MG63 (cell line): ENCODE results near the gene PLIN1. TPM values are rescaled to one million over a fixed set of nuclear protein-coding genes. Genes with fewer than 3 reads are reported as not detected.

Source experiments
- DNase-seq: peaks from one replicate; pipeline ENCODE4 v3.0.0-alpha.2; 2020
- H3K27me3 ChIP-seq: fragments of 250-450 bp; sonication (Bioruptor Pico); 2 replicates; pipeline ENCODE4 v1.5.1; 2020; ENCODE audit warnings: mild to moderate bottlenecking, moderate library complexity
- H3K36me3 ChIP-seq: fragments of 250-450 bp; sonication (Bioruptor Pico); 2 replicates; pipeline ENCODE4 v1.5.1; 2020; ENCODE audit warnings: mild to moderate bottlenecking, moderate library complexity
- H3K4me3 ChIP-seq: fragments of 250-450 bp; sonication (Bioruptor Pico); 2 replicates; pipeline ENCODE4 v1.5.1; 2020; ENCODE audit warnings: mild to moderate bottlenecking, moderate library complexity
- H3K9me3 ChIP-seq: fragments of 250-450 bp; sonication (Bioruptor Pico); 2 replicates; pipeline ENCODE4 v1.5.1; 2020; ENCODE audit warnings: mild to moderate bottlenecking, moderate library complexity
- total RNA-seq: library from RNA; depleted of rRNA; stranded (reverse); fragments of >200 nt; shearing (Covaris generic); gene quantifications from 2 replicates; pipeline ENCODE4 v1.2.3, GENCODE V29; 2014; ENCODE audit warnings: low replicate concordance

The PLIN1 gene
- total RNA-seq, 1 experiment from 2014 or later = 0.13 TPM

DNA sequence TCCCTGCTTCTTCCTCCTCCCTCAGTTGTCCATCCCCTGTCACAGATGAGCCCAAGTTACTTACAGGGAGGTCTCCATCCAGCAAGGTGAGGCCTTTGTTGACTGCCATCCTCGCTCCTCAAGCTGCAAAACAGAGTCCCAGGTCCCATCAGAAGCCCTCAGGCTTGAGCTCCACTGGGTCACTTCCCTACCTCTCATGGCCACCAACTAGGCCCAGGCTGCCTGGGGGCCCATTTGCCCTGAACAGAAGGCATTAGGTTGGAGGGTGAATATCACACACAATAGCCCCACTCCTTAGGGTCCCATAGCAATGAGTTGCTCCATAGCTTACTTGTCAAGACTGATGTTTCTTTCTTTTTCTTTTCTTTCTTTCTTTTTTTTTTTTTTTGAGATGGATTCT is 1.8 kb downstream of the PLIN1 start:
- Histone ChIP-seq H3K9me3 (no peaks in the 10 kb centered on the region), H3K27me3 (no peaks in the 10 kb centered on the region), H3K4me3 (no peak overlapping the region), H3K36me3 (no peaks in the 10 kb centered on the region)
- no peak for DNase-seq

DNA sequence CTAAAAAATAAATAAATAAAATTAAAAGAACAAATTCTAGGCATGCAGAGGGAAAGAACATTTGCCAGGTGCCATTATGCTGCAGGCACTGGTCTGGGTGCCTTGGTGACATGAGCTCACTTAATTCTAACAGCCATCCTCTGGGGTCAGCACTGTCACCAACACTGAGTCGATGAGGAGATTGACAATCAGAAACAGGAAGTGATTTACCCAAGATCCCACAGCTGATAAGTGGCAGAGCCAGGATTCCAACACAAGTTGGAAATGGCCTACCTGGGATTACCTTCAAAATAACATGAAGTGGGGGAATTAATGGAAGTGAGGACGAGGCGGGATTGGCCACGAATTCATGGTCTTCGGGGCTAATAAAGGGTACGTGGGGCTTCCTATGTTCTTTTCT is 3.6 kb downstream of the PLIN1 start:
- DNase-seq = no peak
- H3K27me3 ChIP-seq = no peaks in the 10 kb centered on the region
- H3K4me3 ChIP-seq = no peak overlapping the region
- H3K36me3 ChIP-seq = no peaks in the 10 kb centered on the region
- no peaks in the 10 kb centered on the region for H3K9me3 ChIP-seq

DNA sequence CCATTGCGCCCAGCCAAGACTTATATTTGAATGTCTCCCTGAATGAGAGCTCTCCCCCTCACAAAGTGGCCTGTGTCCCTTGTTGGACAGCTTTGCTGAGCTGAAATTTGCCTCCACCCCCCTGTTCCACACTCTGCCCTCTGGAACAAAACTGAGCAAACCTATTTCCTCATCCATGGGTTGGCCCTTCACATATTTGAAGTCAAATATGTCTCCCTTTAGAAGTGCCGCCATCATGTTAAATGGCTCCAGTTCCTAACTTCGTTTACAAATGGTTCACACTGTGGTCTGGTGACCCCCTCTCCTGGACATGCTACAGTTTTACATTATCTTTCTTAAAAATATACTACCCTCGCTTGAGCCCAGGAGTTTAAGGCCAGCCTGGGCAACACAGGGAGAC is 4.6 kb downstream of the PLIN1 start:
- no peaks in the 10 kb centered on the region for H3K36me3 ChIP-seq
- DNase-seq = no peak

DNA sequence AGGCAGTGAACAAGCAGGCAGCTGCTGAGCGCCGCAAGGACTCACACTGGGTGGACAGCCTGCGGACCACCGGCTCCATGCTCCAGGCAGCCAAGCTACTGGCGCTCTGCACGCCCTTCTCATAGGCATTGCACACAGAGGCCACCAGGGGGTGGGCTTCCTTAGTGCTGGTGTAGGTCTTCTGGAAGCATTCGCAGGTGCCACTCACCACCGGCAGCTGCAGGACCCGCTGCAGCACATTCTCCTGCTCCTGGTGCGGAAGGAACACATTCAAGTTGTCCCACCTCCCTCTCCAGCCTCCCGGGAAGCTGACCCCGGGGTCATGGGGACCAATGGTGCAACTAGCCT is 6.0 kb downstream of the PLIN1 start:
- DNase-seq = no peak
- H3K4me3 ChIP-seq = no peak overlapping the region
- H3K9me3 ChIP-seq = no peaks in the 10 kb centered on the region
- H3K36me3 ChIP-seq = no peaks in the 10 kb centered on the region
- H3K27me3 ChIP-seq = no peaks in the 10 kb centered on the region

More for the DNA sequence above, 4.6 kb downstream of the PLIN1 start:
- H3K9me3 ChIP-seq = no peaks in the 10 kb centered on the region
- H3K27me3 ChIP-seq = no peaks in the 10 kb centered on the region
- H3K4me3 ChIP-seq = no peak overlapping the region

DNA sequence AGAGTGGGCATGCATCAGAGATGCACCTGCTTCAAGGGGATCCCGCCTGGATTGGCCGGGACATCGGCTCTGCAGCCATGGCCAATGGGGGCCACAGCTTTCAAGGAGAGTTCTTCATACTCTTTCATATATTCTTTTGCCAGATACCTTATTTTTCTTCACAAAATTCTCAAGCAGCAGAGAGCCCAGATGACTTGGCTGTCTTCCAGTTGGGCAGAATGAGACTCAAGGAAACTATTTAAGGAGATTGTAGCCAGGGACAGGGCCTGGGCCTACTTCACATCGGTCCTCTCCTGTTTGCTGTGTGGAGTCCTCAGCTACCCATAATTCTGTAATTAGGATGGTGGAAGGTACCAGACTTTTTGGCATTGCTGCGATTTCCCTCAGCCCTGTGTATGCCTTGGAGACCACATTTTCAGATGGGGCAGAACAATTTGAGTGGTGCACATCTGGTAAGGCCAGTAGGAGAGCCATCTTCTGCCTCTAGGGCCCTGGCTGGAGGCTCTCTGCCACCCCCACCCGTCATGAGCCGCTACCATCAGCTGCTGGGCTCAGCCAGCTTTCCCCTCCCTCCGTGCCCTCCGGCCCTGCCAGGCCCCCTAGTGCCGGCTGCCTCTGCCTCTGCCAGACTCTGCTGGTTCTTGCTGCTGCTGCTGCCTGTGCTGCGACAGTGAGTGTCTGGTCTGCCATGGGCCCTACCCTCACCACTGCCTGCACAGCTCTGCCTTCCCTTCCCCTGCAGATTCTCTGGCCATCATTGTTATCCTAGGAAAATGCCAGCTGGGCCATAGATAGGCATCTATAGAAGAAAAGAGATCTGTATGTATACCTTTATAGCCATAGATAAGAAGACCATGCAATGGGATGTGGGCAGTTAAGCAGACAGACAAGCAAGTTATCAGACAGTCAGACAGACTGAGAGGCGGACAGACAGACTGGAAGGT is 6.7 kb downstream of the PLIN1 start:
- DNase-seq = no peak
- Histone ChIP-seq H3K36me3 (no peaks in the 10 kb centered on the region), H3K9me3 (no peaks in the 10 kb centered on the region), H3K27me3 (no peaks in the 10 kb centered on the region), H3K4me3 (no peak overlapping the region)

DNA sequence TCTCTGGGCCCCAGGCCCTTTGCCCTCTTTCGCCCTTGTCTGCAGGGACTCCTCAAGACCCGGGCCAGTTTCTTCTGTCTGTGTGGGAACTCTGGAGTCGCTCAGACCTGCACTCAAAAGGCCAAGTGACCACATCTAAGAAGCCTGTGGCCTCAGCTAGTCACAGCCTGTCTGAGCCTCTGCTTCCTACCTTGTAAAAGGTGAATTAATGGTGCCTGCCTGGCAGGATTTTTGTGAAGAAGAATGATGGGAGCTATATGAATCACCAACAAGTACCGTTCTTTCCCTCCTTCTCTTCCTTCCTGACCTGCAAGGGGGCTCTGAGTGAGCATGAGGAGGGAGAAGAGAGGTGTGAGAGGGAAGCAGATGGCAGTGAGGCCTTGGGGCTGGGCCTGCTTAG is 7.5 kb downstream of the PLIN1 start:
- Histone ChIP-seq H3K27me3 (no peaks in the 10 kb centered on the region), H3K9me3 (no peaks in the 10 kb centered on the region), H3K36me3 (no peaks in the 10 kb centered on the region), H3K4me3 (no peak overlapping the region)
- no peak for DNase-seq

DNA sequence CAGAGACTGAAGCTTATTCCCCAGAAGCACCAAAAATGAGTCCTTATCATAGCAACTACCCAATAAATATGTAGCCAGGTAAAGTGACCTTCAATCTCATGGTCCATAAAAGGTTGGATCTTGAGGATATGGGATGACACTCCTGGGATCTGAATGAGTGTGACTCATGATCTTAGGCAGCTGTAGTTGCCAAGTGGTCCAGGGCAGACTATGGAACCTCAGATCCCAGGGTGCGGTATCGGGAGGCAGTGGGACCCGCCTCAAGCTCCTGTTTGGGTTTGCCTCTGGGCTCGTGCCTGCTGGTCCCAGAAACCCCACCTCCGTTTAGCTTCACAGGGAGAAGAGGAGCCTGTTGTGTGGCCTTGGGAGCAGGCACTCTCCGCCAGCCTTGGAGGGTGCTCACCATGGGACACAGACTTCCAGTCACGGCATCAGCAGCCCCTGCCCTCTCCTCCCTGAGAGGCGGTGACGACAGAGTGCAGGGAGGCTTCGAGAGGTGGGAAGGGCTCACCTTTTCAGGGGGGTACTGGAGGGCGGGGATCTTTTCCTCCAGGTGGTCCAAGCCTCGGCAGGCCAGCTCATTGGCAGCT is 8.1 kb downstream of the PLIN1 start:
- DNase-seq = no peak
- Histone ChIP-seq H3K36me3 (no peaks in the 10 kb centered on the region), H3K27me3 (no peaks in the 10 kb centered on the region), H3K9me3 (no peaks in the 10 kb centered on the region), H3K4me3 (no peak overlapping the region)

DNA sequence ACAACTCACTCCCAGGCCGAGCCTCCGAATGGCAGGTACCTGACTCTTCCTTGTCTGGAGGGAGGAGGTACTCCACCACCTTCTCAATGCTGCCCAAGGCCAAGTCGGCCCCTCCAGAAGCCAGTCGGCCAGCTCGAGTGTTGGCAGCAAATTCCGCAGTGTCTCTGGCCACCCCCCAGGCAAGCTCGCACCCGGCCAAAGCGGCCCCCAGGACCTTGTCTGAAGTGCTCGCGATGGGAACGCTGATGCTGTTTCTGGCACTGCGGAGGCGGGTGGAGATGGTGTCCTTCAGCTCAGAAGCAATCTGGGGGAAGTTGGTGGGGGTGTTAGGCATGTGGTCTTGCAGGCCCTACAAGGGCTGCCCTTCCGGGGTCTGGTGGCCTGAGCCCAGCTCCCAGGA is 9.2 kb downstream of the PLIN1 start:
- DNase-seq = no peak
- no peaks in the 10 kb centered on the region for H3K36me3 ChIP-seq
- no peaks in the 10 kb centered on the region for H3K9me3 ChIP-seq
- no peaks in the 10 kb centered on the region for H3K27me3 ChIP-seq
- H3K4me3 ChIP-seq = no peak overlapping the region

DNA sequence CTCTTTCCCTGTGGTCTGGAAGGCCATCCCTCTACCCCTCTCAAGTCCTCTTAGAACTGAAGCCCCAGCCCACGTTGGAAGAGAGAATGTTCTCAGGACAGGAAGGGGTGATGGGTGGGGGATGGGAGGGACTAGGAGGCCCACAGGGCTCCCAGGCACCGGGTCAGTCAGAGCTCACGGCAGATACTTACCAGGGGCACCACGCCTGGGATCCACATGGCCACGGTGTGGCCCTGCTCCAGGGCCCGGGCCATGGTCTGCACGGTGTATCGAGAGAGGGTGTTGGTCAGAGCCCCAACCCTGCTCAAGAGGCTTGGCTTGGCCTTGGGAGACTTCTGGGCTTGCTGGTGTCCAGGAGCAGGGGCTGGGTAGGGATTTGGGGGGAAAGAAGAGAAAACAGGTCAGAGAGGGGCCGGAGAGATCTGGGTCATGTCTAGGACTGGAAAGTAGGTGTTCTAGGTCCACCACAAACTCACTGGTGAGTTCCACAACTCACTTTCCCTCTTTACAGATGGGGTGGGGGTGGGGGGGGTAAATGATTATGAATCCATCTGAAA is 9.8 kb downstream of the PLIN1 start:
- H3K36me3 ChIP-seq = no peaks in the 10 kb centered on the region
- H3K4me3 ChIP-seq = no peak overlapping the region
- H3K27me3 ChIP-seq = no peaks in the 10 kb centered on the region
- no peak for DNase-seq
- no peaks in the 10 kb centered on the region for H3K9me3 ChIP-seq

DNA sequence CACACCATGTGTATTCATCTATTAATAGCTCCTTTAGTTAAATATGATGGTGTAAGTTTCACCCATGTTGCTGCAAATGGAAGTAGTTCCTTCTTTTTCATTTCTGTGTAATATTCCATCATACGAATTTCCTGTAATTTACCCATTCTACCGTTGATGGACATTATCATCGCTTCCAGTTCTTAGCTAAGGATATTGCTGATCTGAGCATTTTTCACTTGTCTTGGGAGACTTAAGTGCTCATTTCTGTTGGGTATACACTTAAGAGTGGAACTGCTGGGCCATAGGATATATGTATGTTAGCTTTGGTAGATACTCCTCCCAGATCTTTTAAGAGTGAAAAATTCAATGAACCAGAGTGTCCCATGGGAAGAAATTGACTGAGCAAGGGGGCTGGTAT is 11.0 kb downstream of the PLIN1 start:
- Histone ChIP-seq H3K36me3 (no peaks in the 10 kb centered on the region), H3K4me3 (no peak overlapping the region), H3K9me3 (no peaks in the 10 kb centered on the region), H3K27me3 (no peaks in the 10 kb centered on the region)
- no peak for DNase-seq

DNA sequence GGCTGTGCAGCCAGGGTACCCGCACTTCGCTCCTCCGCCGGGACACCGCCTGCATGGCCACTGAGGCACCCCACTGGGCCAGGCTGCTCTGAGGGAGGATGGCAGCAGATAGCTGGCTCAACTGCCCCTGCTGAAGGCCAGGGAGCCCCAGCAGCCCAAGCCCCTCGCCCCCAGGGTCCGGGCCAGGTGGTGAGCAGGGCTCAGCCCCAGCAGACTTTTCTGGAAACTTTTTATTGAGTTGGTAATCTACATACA is 11.5 kb downstream of the PLIN1 start:
- Histone ChIP-seq H3K27me3 (no peaks in the 10 kb centered on the region), H3K9me3 (no peaks in the 10 kb centered on the region), H3K36me3 (no peaks in the 10 kb centered on the region), H3K4me3 (no peak overlapping the region)
- no peak for DNase-seq

DNA sequence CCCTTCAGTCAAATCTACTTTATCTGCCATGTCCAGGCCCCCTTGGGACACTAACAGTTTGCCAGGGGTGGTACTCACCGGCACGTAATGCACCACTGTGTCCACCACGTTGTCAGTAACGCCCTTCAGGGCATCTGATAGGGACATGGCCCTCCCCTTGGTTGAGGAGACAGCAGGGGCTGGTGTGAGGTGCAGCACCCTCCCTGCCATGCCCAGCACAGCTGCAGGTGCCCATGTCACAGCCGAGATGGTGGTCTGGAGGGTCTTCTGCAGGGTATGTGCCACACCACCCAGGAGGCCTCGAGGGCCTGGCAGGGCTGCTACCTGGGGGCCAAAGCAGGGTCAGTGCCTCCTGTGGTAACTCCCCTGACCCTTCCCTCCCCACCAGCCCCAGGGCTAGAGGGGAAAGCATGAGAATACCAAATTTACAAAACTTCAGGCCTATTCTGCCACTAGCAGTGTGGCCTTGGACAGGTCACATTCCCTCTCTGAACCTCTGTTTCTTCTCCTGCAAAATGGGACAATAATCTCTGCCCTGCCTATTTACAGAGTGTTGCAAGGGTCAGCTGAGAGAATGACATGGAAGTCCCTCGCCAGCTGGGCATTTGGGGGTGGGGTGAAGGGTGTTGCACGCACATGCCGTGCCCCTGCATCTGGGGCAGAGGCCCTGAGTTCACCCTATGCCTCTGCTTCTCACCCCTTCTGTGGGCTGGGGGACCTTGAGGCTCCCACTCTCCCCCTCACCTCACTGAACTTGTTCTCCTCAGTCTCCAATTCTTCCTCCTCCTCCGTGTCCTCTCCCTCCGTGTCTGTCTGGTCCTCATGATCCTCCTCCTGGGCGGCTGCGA is 12.1 kb downstream of the PLIN1 start:
- Histone ChIP-seq H3K36me3 (no peaks in the 10 kb centered on the region), H3K4me3 (no peak overlapping the region), H3K9me3 (no peaks in the 10 kb centered on the region), H3K27me3 (no peaks in the 10 kb centered on the region)
- DNase-seq = no peak

DNA sequence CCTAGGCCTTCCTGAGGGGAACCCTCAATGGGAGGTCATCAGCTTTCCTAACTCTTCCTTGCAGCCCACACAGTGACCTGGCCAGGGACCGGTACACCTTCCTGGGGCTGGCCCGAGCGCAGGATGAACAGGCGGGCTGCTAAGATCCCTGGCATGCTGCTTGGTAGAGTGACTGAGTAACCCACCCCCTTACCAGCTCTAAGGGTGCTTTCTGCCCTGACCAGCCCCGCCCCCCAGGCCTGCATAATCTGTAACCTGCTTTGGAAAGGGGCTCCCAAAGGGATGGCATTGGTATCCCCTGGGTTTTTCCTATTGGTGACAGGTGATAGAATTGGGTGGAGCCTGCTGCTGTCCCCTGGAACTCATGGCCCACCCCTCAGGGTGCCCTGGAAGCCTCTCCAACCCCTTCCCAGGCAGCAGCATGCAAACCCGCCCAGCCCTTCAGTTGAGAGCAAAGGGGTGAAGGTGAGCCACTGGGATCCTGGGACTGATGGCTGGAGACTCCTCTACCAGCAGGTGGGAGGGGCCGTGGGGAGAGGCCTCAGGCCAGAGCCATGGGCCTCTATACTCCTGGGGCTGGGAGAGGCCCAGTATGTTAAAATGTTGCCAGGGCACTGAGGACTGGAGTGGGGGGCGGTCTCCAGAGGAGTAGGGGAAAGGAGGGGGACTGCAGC is 12.8 kb downstream of the PLIN1 start:
- Histone ChIP-seq H3K9me3 (no peaks in the 10 kb centered on the region), H3K4me3 (no peak overlapping the region), H3K36me3 (no peaks in the 10 kb centered on the region), H3K27me3 (no peaks in the 10 kb centered on the region)
- DNase-seq = no peak

DNA sequence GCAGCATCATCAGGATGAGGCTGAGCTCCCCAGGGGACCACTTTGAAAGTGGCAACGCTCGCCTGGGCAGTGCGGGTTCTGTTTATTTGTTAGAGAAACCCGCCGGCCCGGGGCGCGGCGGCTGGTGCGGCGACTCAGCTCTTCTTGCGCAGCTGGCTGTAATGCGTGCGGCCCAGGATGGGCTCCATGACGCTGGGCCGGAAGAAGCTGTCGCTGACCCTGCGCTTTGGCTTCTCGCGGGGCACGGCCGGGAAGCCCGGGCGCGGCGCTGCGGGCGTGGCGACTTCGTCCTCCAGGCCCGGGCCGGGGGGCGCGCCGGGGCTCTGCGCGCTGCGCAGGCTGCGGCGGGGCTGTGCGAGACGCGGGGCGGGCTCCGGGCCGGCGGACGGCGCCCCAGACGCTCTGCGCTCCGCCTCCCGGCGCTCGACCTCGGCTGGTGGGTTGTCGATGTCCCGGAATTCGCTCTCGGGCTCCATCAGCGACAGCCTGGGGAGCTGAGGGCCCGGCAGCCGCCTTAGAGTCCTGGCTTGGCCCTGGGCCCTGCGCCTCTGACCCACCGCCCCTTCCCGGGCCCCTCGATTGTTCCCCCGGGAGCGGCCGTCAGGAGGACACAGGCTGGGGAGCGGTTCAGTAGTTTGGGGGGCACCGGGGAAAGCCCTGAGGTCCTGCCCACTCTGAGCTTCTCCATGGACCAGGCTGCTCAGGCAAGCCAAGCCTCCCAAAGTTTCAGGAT is 13.6 kb downstream of the PLIN1 start:
- Histone ChIP-seq H3K27me3 (no peaks in the 10 kb centered on the region), H3K9me3 (no peaks in the 10 kb centered on the region), H3K4me3 (no peak overlapping the region), H3K36me3 (no peaks in the 10 kb centered on the region)
- DNase-seq = peak; percentile 67

DNA sequence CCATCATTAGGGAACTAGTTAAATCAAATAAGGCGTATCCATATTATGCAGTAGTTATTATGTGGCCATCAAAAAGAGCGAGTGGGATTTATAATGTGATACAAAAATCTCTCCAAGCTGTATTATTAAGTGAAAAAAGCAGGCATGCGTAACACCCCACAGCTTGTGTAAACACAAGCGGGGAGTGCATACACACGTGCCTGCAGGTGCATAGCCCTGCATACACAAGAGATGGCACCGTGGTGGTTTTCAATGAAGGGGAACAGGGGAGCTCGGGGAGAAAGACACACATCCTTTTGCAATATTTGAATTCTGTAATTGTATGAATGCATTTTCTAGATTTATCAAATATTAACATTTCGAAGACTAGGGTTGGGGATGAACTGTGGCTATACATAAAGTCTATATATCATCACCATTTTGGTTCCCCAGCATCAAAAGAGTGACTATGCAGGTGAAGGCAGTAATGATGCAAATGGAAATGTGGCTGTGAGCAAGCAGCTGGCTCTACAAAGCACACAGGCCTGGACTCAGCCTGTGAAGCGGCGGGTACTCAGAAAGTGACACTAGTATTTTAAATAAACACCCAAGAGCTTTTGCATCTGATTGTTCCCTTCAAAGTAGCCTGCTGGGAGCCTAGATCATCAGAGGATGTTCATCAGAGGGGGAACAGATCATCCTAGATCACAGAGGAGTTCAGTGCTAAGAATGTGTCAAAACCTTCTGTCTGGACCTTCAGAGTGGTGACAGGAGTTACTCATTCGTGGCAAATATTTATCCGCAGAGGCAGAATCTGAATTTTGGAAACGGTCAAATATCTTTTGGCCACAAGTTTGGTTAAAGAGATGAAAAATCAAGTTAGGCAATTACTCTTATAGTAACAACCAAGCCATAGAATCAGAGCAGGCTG is 14.5 kb downstream of the PLIN1 start:
- Histone ChIP-seq H3K9me3 (no peaks in the 10 kb centered on the region), H3K27me3 (no peaks in the 10 kb centered on the region), H3K4me3 (no peak overlapping the region), H3K36me3 (no peaks in the 10 kb centered on the region)
- no peak for DNase-seq
